Measurements from ENCODE around the gene CCSER1.

- TF ChIP-seq REST (IDR thresholded peaks at IDR 0.05; ENCODE audit: insufficient read depth in 1 of 2, low read depth in 2 of 2, low read length in 1 of 2) = no peak
- no peak for TF ChIP-seq CTCF (IDR thresholded peaks at IDR 0.05)
- no peak for TF ChIP-seq POLR2AphosphoS5 (IDR thresholded peaks at IDR 0.05; ENCODE audit: low read depth, low read length)
- TF ChIP-seq TCF7L2 (IDR thresholded peaks at IDR 0.05; ENCODE audit: low read depth, low read length) = no peak
- TF ChIP-seq SIN3A (IDR thresholded peaks at IDR 0.05; ENCODE audit: borderline replicate concordance, insufficient read depth, low read depth, low read length) = no peak
Observed at GRCh38 chr4:90280954-90281353, 153.8 kb downstream of the CCSER1 start.
